K562 (cell line): ENCODE measurements around the gene FMC1. TPM values are rescaled to one million over a fixed set of nuclear protein-coding genes. Genes with fewer than 3 reads are reported as not detected.

Source experiments
- DACH1 ChIP-seq: fragments of 450-650 bp; IDR thresholded peaks from 2 replicates; pipeline ENCODE4 v1.6.1; 2018; ENCODE audit not compliant: partially characterized antibody
- NR3C1 ChIP-seq: sonication (generic); formaldehyde crosslinking; IDR thresholded peaks from 2 replicates; pipeline ENCODE4 v1.8.1; 2022; ENCODE audit warnings: missing genetic modification reagents
- PTTG1 ChIP-seq: fragments of 450-650 bp; IDR thresholded peaks from 2 replicates; pipeline ENCODE4 v1.6.1; 2016; ENCODE audit warnings: low read depth, mild to moderate bottlenecking, missing genetic modification characterization, missing compliant biosample characterization
- PYGO2 ChIP-seq: fragments of 450-650 bp; IDR thresholded peaks from 2 replicates; pipeline ENCODE4 v1.6.1; 2016; ENCODE audit warnings: mild to moderate bottlenecking, missing genetic modification characterization, moderate library complexity, missing compliant biosample characterization
- SMAD3 ChIP-seq: fragments of 450-650 bp; formaldehyde crosslinking; conservative IDR thresholded peaks from 2 replicates; pipeline ENCODE4 v1.4.0; 2020; ENCODE audit warnings: mild to moderate bottlenecking
- ZNF384 ChIP-seq: IDR thresholded peaks from 2 replicates; pipeline ENCODE4 v1.6.1; 2012; ENCODE audit warnings: low read depth, low read length, improper control_type of control experiment
- polyA plus RNA-seq, 8 experiments: library from polyadenylated mRNA; depleted of rRNA in 4 of 8; stranded (reverse) in 5 of 8; unstranded in 3 of 8; fragments of >200 nt; fragmentation: Nextera tagmentation in 2 of 8; fragmentation: Illumina TruSeq in 1 of 8; extraction: Ambion mirVana in 2 of 8; extraction: Trizol in 1 of 8; gene quantifications; 2 replicates each; pipeline versions ENCODE4 v1.2.1 to v1.2.3, GENCODE V29; 2011 to 2014; ENCODE audit warnings: inconsistent platforms in 1 of 8, missing spikeins in 1 of 8
- total RNA-seq, 7 experiments: library from RNA; depleted of rRNA in 6 of 7; stranded (reverse); fragments of >200 nt in 6 of 7; fragmentation: Illumina TruSeq in 2 of 7; extraction: Trizol in 2 of 7; gene quantifications; 2 replicates each; pipeline versions ENCODE4 v1.2.1 to v1.2.3, GENCODE V29; 2011 to 2021; ENCODE audit warnings: low replicate concordance in 1 of 7
- TF ChIP-seq, protein P1 (sequence below): sonication (generic); formaldehyde crosslinking; IDR thresholded peaks from 2 replicates; pipeline ENCODE4 v1.8.0; 2023; ENCODE audit warnings: missing genetic modification reagents, mild to moderate bottlenecking, borderline replicate concordance
- TF ChIP-seq, protein P2 (sequence below), 2 experiments: fragments of 450-650 bp in 1 of 2; IDR thresholded peaks; 2 replicates each; pipeline ENCODE4 v1.6.1; 2011 to 2017; ENCODE audit warnings: low read depth in 2 of 2, antibody characterized with exemption in 1 of 2, borderline replicate concordance in 1 of 2, low read length in 1 of 2, mild to moderate bottlenecking in 1 of 2, mixed read lengths in 1 of 2; ENCODE audit not compliant: control insufficient read depth in 1 of 2
- TF ChIP-seq, protein P3 (sequence below): fragments of 450-650 bp; IDR thresholded peaks from 2 replicates; pipeline ENCODE4 v1.6.1; 2016; ENCODE audit warnings: low read depth

The FMC1 gene
- total and polyA plus RNA-seq, 9 of the 15 experiments (the other 6 are each of a cell fraction or from before 2014, with no cell fraction given): 14.0 to 116 (median 29.0) TPM

DNA sequence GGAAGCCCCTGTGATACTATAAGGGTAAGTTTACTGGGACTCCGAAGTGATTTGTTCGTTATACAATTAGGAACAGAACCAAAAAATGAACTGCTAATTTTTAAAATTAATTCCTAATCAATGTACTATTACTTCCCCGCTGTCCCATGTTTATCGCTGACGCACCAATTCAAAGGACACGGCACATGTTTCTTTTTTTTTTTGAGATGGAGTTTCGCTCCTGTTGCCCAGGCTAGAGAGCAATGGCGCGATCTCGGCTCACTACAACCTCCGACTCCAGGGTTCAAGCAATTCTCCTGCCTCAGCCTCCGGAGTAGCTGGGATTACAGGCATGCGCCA lies 1.5 kb upstream of the FMC1 start (continued):
- TF ChIP-seq, protein P1, sequence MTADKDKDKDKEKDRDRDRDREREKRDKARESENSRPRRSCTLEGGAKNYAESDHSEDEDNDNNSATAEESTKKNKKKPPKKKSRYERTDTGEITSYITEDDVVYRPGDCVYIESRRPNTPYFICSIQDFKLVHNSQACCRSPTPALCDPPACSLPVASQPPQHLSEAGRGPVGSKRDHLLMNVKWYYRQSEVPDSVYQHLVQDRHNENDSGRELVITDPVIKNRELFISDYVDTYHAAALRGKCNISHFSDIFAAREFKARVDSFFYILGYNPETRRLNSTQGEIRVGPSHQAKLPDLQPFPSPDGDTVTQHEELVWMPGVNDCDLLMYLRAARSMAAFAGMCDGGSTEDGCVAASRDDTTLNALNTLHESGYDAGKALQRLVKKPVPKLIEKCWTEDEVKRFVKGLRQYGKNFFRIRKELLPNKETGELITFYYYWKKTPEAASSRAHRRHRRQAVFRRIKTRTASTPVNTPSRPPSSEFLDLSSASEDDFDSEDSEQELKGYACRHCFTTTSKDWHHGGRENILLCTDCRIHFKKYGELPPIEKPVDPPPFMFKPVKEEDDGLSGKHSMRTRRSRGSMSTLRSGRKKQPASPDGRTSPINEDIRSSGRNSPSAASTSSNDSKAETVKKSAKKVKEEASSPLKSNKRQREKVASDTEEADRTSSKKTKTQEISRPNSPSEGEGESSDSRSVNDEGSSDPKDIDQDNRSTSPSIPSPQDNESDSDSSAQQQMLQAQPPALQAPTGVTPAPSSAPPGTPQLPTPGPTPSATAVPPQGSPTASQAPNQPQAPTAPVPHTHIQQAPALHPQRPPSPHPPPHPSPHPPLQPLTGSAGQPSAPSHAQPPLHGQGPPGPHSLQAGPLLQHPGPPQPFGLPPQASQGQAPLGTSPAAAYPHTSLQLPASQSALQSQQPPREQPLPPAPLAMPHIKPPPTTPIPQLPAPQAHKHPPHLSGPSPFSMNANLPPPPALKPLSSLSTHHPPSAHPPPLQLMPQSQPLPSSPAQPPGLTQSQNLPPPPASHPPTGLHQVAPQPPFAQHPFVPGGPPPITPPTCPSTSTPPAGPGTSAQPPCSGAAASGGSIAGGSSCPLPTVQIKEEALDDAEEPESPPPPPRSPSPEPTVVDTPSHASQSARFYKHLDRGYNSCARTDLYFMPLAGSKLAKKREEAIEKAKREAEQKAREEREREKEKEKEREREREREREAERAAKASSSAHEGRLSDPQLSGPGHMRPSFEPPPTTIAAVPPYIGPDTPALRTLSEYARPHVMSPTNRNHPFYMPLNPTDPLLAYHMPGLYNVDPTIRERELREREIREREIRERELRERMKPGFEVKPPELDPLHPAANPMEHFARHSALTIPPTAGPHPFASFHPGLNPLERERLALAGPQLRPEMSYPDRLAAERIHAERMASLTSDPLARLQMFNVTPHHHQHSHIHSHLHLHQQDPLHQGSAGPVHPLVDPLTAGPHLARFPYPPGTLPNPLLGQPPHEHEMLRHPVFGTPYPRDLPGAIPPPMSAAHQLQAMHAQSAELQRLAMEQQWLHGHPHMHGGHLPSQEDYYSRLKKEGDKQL (CRISPR knock-in tag): peak; percentile 91; the same call in 1 of the 2 replicates
- TF ChIP-seq PTTG1 (tag) (0 out of 2 replicates have a peak, but pooled peaks have one; percentile 60), SMAD3 (CRISPR knock-in tag) (no peak), DACH1 (peak; percentile 5), NR3C1 (0 out of 2 replicates have a peak, but pooled peaks have one; percentile 47), PYGO2 (0 out of 2 replicates have a peak, but pooled peaks have one; percentile 22), ZNF384 (no peak)
- TF ChIP-seq, protein P2, sequence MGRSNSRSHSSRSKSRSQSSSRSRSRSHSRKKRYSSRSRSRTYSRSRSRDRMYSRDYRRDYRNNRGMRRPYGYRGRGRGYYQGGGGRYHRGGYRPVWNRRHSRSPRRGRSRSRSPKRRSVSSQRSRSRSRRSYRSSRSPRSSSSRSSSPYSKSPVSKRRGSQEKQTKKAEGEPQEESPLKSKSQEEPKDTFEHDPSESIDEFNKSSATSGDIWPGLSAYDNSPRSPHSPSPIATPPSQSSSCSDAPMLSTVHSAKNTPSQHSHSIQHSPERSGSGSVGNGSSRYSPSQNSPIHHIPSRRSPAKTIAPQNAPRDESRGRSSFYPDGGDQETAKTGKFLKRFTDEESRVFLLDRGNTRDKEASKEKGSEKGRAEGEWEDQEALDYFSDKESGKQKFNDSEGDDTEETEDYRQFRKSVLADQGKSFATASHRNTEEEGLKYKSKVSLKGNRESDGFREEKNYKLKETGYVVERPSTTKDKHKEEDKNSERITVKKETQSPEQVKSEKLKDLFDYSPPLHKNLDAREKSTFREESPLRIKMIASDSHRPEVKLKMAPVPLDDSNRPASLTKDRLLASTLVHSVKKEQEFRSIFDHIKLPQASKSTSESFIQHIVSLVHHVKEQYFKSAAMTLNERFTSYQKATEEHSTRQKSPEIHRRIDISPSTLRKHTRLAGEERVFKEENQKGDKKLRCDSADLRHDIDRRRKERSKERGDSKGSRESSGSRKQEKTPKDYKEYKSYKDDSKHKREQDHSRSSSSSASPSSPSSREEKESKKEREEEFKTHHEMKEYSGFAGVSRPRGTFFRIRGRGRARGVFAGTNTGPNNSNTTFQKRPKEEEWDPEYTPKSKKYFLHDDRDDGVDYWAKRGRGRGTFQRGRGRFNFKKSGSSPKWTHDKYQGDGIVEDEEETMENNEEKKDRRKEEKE (IDR thresholded peaks at IDR 0.05; ENCODE audit: borderline replicate concordance in 1 of 2, control insufficient read depth in 1 of 2, low read depth in 2 of 2, low read length in 1 of 2): no peak
- TF ChIP-seq, protein P3, sequence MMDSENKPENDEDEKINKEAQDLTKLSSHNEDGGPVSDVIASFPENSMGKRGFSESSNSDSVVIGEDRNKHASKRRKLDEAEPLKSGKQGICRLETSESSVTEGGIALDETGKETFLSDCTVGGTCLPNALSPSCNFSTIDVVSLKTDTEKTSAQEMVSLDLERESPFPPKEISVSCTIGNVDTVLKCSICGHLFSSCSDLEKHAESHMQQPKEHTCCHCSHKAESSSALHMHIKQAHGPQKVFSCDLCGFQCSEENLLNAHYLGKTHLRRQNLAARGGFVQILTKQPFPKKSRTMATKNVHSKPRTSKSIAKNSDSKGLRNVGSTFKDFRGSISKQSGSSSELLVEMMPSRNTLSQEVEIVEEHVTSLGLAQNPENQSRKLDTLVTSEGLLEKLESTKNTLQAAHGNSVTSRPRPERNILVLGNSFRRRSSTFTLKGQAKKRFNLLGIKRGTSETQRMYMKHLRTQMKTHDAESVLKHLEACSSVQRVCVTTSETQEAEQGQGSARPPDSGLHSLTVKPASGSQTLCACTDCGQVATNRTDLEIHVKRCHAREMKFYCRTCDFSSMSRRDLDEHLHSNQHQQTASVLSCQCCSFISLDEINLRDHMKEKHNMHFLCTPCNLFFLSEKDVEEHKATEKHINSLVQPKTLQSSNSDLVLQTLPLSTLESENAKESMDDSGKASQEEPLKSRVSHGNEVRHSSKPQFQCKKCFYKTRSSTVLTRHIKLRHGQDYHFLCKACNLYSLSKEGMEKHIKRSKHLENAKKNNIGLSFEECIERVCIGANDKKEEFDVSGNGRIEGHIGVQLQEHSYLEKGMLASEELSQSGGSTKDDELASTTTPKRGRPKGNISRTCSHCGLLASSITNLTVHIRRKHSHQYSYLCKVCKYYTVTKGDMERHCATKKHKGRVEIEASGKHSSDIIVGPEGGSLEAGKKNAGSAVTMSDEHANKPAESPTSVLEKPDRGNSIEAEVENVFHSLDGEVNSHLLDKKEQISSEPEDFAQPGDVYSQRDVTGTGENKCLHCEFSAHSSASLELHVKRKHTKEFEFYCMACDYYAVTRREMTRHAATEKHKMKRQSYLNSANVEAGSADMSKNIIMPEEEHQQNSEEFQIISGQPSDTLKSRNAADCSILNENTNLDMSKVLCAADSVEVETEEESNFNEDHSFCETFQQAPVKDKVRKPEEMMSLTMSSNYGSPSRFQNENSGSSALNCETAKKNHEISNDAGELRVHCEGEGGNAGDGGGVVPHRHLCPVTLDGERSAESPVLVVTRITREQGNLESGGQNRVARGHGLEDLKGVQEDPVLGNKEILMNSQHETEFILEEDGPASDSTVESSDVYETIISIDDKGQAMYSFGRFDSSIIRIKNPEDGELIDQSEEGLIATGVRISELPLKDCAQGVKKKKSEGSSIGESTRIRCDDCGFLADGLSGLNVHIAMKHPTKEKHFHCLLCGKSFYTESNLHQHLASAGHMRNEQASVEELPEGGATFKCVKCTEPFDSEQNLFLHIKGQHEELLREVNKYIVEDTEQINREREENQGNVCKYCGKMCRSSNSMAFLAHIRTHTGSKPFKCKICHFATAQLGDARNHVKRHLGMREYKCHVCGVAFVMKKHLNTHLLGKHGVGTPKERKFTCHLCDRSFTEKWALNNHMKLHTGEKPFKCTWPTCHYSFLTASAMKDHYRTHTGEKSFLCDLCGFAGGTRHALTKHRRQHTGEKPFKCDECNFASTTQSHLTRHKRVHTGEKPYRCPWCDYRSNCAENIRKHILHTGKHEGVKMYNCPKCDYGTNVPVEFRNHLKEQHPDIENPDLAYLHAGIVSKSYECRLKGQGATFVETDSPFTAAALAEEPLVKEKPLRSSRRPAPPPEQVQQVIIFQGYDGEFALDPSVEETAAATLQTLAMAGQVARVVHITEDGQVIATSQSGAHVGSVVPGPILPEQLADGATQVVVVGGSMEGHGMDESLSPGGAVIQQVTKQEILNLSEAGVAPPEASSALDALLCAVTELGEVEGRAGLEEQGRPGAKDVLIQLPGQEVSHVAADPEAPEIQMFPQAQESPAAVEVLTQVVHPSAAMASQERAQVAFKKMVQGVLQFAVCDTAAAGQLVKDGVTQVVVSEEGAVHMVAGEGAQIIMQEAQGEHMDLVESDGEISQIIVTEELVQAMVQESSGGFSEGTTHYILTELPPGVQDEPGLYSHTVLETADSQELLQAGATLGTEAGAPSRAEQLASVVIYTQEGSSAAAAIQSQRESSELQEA: peak; percentile 31; the same call in 1 of the 2 replicates
